Fibroblast of lung (primary cell): ENCODE results near the gene RPL29. TPM values are rescaled to one million over a fixed set of nuclear protein-coding genes. Genes with fewer than 3 reads are reported as not detected.

ENCODE experiments used
- DNase-seq, 2 donors: peaks; one replicate each; pipeline versions ENCODE4 v3.0.0 to v3.0.0-alpha.2; 2010; ENCODE audit warnings: low read depth in 2 of 2
- H2AFZ ChIP-seq: 2 replicates; pipeline ENCODE4 v1.5.1; 2012; ENCODE audit warnings: low read length, control low read depth, inconsistent platforms
- H3K27ac ChIP-seq: 2 replicates; pipeline ENCODE4 v1.5.1; 2011; ENCODE audit warnings: low read length, control low read depth; ENCODE audit not compliant: insufficient read depth
- H3K27me3 ChIP-seq: 2 replicates; pipeline ENCODE4 v1.5.1; 2011; ENCODE audit warnings: mild to moderate bottlenecking, low read length; ENCODE audit not compliant: control insufficient read depth, insufficient read depth
- H3K36me3 ChIP-seq: 2 replicates; pipeline ENCODE4 v1.5.1; 2011; ENCODE audit warnings: low read length; ENCODE audit not compliant: control insufficient read depth, insufficient read depth
- H3K4me1 ChIP-seq: 2 replicates; pipeline ENCODE4 v1.5.1; 2011; ENCODE audit warnings: low read length; ENCODE audit not compliant: control insufficient read depth, insufficient read depth; ENCODE audit errors: extremely low read depth
- H3K4me2 ChIP-seq: 2 replicates; pipeline ENCODE4 v1.5.1; 2011; ENCODE audit warnings: low read length, control low read depth; ENCODE audit not compliant: insufficient read depth; ENCODE audit errors: extremely low read depth
- H3K4me3 ChIP-seq, 4 experiments: fragments of 200-600 bp in 1 of 4; sonication (generic) in 1 of 4; replicated peaks in 1 of 4; 2 replicates each; pipeline ENCODE4 v1.5.1; 2011 to 2016; ENCODE audit warnings: low read length in 4 of 4, low read depth in 3 of 4, mild to moderate bottlenecking in 3 of 4, control low read depth in 2 of 4, inconsistent platforms in 1 of 4, mixed read lengths in 1 of 4; ENCODE audit not compliant: insufficient read depth in 1 of 4; ENCODE audit errors: control extremely low read depth in 1 of 4
- H3K79me2 ChIP-seq: 2 replicates; pipeline ENCODE4 v1.5.1; 2012; ENCODE audit warnings: mild to moderate bottlenecking, low read length, inconsistent platforms; ENCODE audit not compliant: control insufficient read depth, insufficient read depth
- H3K9ac ChIP-seq: 2 replicates; pipeline ENCODE4 v1.5.1; 2011; ENCODE audit warnings: mild to moderate bottlenecking, low read length, control low read depth; ENCODE audit not compliant: insufficient read depth
- H3K9me3 ChIP-seq: 2 replicates; pipeline ENCODE4 v1.5.1; 2012; ENCODE audit warnings: low read depth, low read length; ENCODE audit not compliant: control insufficient read depth, insufficient read depth
- H4K20me1 ChIP-seq: 2 replicates; pipeline ENCODE4 v1.5.1; 2011; ENCODE audit warnings: low read length; ENCODE audit not compliant: control insufficient read depth, insufficient read depth; ENCODE audit errors: extremely low read depth
- EZH2 ChIP-seq: IDR thresholded peaks from 2 replicates; pipeline ENCODE4 v1.5.1; 2012; ENCODE audit warnings: low read length, control low read depth, mild to moderate bottlenecking; ENCODE audit errors: missing control alignments
- polyA plus RNA-seq, 2 donors: library from polyadenylated mRNA; depleted of rRNA in 1 of 2; stranded (reverse) in 1 of 2; unstranded in 1 of 2; fragments of >200 nt; gene quantifications; 2 replicates each; pipeline ENCODE4 v1.2.1, GENCODE V29; 2011 to 2012; ENCODE audit warnings: missing spikeins in 1 of 2
- total RNA-seq: library from RNA; depleted of rRNA; stranded (reverse); fragments of >200 nt; gene quantifications from 2 replicates; pipeline ENCODE4 v1.2.1, GENCODE V29; 2014
- TF ChIP-seq, protein P1 (sequence below), 2 donors: IDR thresholded peaks in 1 of 2; conservative IDR thresholded peaks in 1 of 2; 1 replicate in 1 of 2; 2 replicates in 1 of 2; pipeline ENCODE4 v1.5.1; 2011 to 2012; ENCODE audit warnings: low read length in 2 of 2, control low read depth in 1 of 2, inconsistent platforms in 1 of 2, low read depth in 1 of 2, mild to moderate bottlenecking in 1 of 2

The RPL29 gene
- total and polyA plus RNA-seq, 2 donors (not counting 1 experiment from before 2014, with no cell fraction given) = 1,076 to 1,512 TPM

DNA sequence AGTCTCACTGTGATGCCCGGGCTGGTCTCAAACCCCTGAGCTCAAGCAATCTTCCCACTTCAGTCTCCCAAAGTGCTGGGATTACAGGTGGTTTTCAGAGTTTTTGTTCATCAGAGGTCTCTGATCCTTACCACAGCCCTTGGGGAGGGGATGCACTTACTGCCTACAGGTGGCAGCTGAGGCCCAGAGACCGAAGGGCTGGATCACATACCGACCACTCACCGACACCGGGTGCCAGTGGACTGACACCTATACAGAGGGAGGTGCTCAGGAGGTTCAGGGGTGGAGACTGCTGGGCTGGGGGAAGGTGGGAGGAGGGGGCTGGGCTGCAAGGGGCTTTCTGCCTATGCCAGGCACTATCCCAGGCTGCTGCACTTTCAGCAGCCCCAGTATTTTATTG lies 41.1 kb upstream of the RPL29 start:
- Histone ChIP-seq H3K9me3 (no peaks in the 10 kb centered on the region), H3K9ac (no peak overlapping the region), H3K4me3 (no peak overlapping the region), H3K27me3 (no peaks in the 10 kb centered on the region), H3K36me3 (no peaks in the 10 kb centered on the region), H3K4me1 (no peaks in the 10 kb centered on the region), H3K4me2 (no peak overlapping the region), H3K27ac (no peak overlapping the region), H4K20me1 (no peaks in the 10 kb centered on the region), H2AFZ (no peak overlapping the region), H3K79me2 (no peaks in the 10 kb centered on the region)
- DNase-seq = no peak
- TF ChIP-seq, protein P1, sequence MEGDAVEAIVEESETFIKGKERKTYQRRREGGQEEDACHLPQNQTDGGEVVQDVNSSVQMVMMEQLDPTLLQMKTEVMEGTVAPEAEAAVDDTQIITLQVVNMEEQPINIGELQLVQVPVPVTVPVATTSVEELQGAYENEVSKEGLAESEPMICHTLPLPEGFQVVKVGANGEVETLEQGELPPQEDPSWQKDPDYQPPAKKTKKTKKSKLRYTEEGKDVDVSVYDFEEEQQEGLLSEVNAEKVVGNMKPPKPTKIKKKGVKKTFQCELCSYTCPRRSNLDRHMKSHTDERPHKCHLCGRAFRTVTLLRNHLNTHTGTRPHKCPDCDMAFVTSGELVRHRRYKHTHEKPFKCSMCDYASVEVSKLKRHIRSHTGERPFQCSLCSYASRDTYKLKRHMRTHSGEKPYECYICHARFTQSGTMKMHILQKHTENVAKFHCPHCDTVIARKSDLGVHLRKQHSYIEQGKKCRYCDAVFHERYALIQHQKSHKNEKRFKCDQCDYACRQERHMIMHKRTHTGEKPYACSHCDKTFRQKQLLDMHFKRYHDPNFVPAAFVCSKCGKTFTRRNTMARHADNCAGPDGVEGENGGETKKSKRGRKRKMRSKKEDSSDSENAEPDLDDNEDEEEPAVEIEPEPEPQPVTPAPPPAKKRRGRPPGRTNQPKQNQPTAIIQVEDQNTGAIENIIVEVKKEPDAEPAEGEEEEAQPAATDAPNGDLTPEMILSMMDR (conservative IDR thresholded peaks at IDR 0.05 in 1 of 2, IDR thresholded peaks at IDR 0.05 in 1 of 2; ENCODE audit: low read depth in 1 of 2, low read length in 2 of 2) = no peak
- no peak for TF ChIP-seq EZH2

DNA sequence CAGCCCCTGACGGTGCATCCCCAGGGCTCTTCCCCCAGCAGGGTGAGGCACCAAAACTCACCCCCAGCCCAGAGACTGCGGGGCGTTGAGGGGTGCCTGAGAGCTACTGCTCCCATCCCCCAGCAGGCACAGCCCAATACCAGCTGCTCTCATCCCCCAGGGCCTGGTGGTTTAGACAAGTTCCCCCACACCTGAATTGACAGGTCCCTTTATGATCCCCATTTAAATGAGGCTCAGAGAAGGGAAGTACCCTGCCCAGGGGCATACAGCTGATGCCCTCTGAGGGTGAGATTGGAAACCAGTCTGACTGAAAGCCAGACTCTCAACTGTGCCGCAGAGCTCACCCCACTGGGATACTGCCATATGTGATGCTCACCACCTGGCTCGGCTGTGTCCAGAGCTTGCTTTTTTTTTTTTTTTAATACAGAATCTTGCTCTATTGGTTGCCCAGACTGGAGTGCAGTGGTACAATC lies 40.6 kb upstream of the RPL29 start:
- Histone ChIP-seq H3K4me2 (no peak overlapping the region), H3K4me1 (no peaks in the 10 kb centered on the region), H3K79me2 (no peaks in the 10 kb centered on the region), H3K9ac (no peak overlapping the region), H3K36me3 (no peaks in the 10 kb centered on the region), H3K4me3 (no peak overlapping the region), H3K9me3 (no peaks in the 10 kb centered on the region), H3K27ac (no peak overlapping the region), H3K27me3 (no peaks in the 10 kb centered on the region), H4K20me1 (no peaks in the 10 kb centered on the region), H2AFZ (no peak overlapping the region)
- TF ChIP-seq, protein P1 (conservative IDR thresholded peaks at IDR 0.05 in 1 of 2, IDR thresholded peaks at IDR 0.05 in 1 of 2; ENCODE audit: low read depth in 1 of 2, low read length in 2 of 2) = no peak
- TF ChIP-seq EZH2 = no peak
- no peak for DNase-seq

DNA sequence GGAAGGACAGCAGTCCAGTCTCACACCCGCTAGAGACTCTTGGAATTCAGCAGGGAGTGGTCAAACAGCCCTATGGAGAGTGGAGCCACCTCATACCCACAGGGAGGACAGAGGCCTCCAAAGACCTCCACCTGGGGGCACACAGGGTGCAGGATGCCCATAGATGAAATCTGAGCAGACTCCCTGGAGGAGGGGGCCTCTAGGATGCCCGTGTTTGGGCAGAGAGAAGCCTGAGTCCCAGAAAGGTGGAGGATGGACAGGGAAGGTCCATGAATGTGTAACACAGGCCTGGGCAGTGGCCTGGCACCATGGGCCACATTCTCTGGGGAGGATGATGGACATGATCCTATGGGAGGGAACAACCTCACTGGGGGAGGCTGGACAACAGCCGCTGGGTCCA lies 39.0 kb upstream of the RPL29 start:
- no peak overlapping the region for H3K27ac ChIP-seq

More for the DNA sequence above, 39.0 kb upstream of the RPL29 start:
- DNase-seq = no peak
- H3K4me1 ChIP-seq = no peaks in the 10 kb centered on the region
- H3K79me2 ChIP-seq = no peaks in the 10 kb centered on the region
- no peak overlapping the region for H3K9ac ChIP-seq
- no peak overlapping the region for H3K4me3 ChIP-seq
- no peaks in the 10 kb centered on the region for H3K9me3 ChIP-seq
- no peaks in the 10 kb centered on the region for H3K27me3 ChIP-seq
- no peak overlapping the region for H3K4me2 ChIP-seq
- TF ChIP-seq, protein P1 (conservative IDR thresholded peaks at IDR 0.05 in 1 of 2, IDR thresholded peaks at IDR 0.05 in 1 of 2; ENCODE audit: low read depth in 1 of 2, low read length in 2 of 2) = no peak
- TF ChIP-seq EZH2 = no peak
- H3K36me3 ChIP-seq = no peaks in the 10 kb centered on the region
- no peak overlapping the region for H2AFZ ChIP-seq
- H4K20me1 ChIP-seq = no peaks in the 10 kb centered on the region
